SK-N-MC (cell line): ENCODE results near the gene SGCE.

Source experiments
- DNase-seq: peaks from one replicate; pipeline ENCODE4 v3.0.0-alpha.2; 2011; ENCODE audit warnings: low read depth, low spot score
- H3K27ac ChIP-seq: fragments of 200-600 bp; sonication (generic); 2 replicates; pipeline ENCODE4 v1.5.1; 2016; ENCODE audit warnings: mixed run types
- H3K36me3 ChIP-seq: fragments of 200-600 bp; sonication (generic); 2 replicates; pipeline ENCODE4 v1.6.1; 2017; ENCODE audit warnings: antibody characterized with exemption, low read length, mixed read lengths; ENCODE audit not compliant: insufficient read depth
- H3K4me3 ChIP-seq: fragments of 200-600 bp; sonication (generic); 2 replicates; pipeline ENCODE4 v1.5.1; 2016
- H3K9ac ChIP-seq: fragments of 200-600 bp; sonication (generic); 2 replicates; pipeline ENCODE4 v1.8.0; 2017; ENCODE audit warnings: mixed run types, mixed read lengths; ENCODE audit not compliant: insufficient read length
- H3K9me3 ChIP-seq: fragments of 200-600 bp; sonication (generic); 2 replicates; pipeline ENCODE4 v1.6.1; 2017; ENCODE audit warnings: low read depth, mild to moderate bottlenecking, antibody characterized with exemption, low read length, moderate library complexity, mixed read lengths
- EZH2 ChIP-seq: fragments of 200-600 bp; sonication (generic); IDR thresholded peaks from one replicate; pipeline ENCODE4 v1.6.1; 2017; ENCODE audit warnings: antibody characterized with exemption
- FOXP2 ChIP-seq: optimal IDR thresholded peaks from 2 replicates; pipeline ENCODE3; 2011; ENCODE audit warnings: mild to moderate bottlenecking, moderate library complexity; ENCODE audit not compliant: insufficient read depth; ENCODE audit errors: extremely low read length, control extremely low read depth
- POLR2AphosphoS5 ChIP-seq: IDR thresholded peaks from 2 replicates; pipeline ENCODE4 v1.6.1; 2012; ENCODE audit warnings: mild to moderate bottlenecking, low read depth, low read length, borderline replicate concordance

SGCE gene

GRCh38 chr7:94664023-94664422 lies 8.1 kb upstream of the SGCE start:
- Histone ChIP-seq H3K4me3 (no peak overlapping the region), H3K9me3 (no peaks in the 10 kb centered on the region), H3K36me3 (peaks cover 20% of the 10 kb centered on the region), H3K27ac (no peak overlapping the region), H3K9ac (no peak overlapping the region)
- DNase-seq = no peak
- TF ChIP-seq FOXP2 (no peak), EZH2 (no peak), POLR2AphosphoS5 (no peak)

- Histone ChIP-seq H3K4me3 (no peak overlapping the region), H3K36me3 (peaks cover 20% of the 10 kb centered on the region), H3K27ac (no peak overlapping the region), H3K9me3 (no peaks in the 10 kb centered on the region), H3K9ac (no peak overlapping the region)
- TF ChIP-seq EZH2 (no peak), FOXP2 (no peak), POLR2AphosphoS5 (no peak)
- DNase-seq = no peak
Measured at GRCh38 chr7:94662548-94662947, 6.6 kb upstream of the SGCE start.

DNA sequence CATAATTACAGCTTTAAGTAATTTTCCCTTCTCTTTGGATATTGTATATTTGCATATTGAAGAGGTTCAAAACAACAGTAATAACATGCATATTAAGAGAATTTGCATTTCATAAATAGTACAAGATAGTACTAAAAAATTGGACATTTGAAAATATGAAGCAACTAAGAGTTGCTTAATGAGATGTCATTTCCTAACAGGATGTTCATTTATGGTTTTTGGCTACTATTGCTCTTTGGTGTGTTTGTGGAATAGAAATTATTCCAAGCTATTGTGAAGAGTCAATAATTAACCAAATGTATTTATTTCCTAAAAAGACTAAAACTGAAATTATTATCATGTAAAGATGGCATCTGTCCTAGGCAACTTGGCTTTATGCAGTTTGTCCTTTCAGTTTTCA lies 4.1 kb upstream of the SGCE start:
- DNase-seq = no peak
- Histone ChIP-seq H3K9me3 (no peaks in the 10 kb centered on the region), H3K27ac (peak overlapping the region; percentile 1; the same call in 1 of the 2 replicates), H3K36me3 (peaks cover 20% of the 10 kb centered on the region), H3K9ac (no peak overlapping the region), H3K4me3 (no peak overlapping the region)
- TF ChIP-seq FOXP2 = no peak
- no peak for TF ChIP-seq POLR2AphosphoS5
- no peak for TF ChIP-seq EZH2

GRCh38 chr7:94658826-94659225 lies 2.9 kb upstream of the SGCE start:
- peak overlapping the region; percentile 40; the same call in 1 of the 2 replicates for H3K4me3 ChIP-seq
- H3K9ac ChIP-seq = peak overlapping the region; percentile 23
- H3K36me3 ChIP-seq = peaks cover 9% of the 10 kb centered on the region
- no peak for TF ChIP-seq FOXP2
- no peak for TF ChIP-seq EZH2
- TF ChIP-seq POLR2AphosphoS5 = no peak
- no peak for DNase-seq
- peak overlapping the region; percentile 68; the same call in 1 of the 2 replicates for H3K27ac ChIP-seq
- H3K9me3 ChIP-seq = no peaks in the 10 kb centered on the region

DNA sequence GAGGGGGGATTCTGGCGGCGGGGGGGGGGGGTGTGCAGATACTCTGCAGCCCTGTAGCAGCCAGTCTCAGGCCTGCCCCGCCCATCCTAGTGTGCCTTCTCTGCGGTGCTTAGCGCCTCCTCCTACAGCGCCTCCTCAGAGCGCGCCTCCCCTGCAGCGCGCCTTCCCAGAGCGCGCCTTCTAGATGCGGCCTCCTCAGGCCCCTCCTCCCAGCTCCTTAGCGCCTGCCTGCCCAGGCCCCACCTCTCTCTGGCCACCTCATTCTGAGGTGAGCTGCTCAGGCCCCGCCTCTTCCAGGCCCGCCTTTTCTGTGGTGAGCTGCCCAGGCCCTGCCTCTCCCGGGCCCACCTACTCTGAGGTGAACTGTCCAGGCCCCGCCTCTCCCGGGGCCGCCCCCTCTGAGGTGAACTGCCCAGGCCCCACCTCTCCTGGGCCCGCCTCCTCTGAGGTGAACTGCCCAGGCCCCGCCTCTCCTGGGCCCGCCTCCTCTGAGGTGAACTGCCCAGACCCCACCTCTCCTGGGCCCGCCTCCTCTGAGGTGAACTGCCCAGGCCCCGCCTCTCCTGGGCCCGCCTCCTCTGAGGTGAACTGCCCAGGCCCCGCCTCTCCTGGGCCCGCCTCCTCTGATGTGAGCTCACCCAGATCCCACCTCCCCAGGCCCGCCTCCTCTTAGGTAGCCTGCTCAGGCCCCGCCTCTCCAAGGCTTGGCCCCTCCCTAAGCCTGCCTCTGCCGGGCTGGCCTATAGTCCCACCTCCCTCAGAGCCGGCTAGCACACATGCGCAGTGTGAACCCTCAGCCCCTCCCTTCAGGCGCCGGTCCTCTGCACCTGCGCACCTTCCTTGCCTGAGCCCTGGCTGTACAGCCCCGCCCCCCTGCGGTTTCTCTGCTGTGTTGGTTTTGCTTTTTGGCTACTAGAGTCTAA lies 2.1 kb upstream of the SGCE start:
- Histone ChIP-seq H3K4me3 (peak overlapping the region; percentile 88), H3K27ac (no peak overlapping the region), H3K9ac (no peak overlapping the region), H3K9me3 (no peaks in the 10 kb centered on the region), H3K36me3 (peaks cover 1% of the 10 kb centered on the region; the same call in 1 of the 2 replicates)
- DNase-seq = peak; percentile 75
- TF ChIP-seq EZH2 (no peak), POLR2AphosphoS5 (no peak), FOXP2 (no peak)

- Histone ChIP-seq H3K9me3 (no peaks in the 10 kb centered on the region), H3K27ac (0 out of 2 replicates have a peak overlapping the region, but pooled peaks have one; percentile 57), H3K9ac (peak overlapping the region; percentile 56), H3K36me3 (no peaks in the 10 kb centered on the region), H3K4me3 (peak overlapping the region; percentile 88)
- DNase-seq = no peak
- TF ChIP-seq POLR2AphosphoS5 (no peak; the same call in 1 of the 2 replicates), FOXP2 (no peak), EZH2 (no peak)
Measured at GRCh38 chr7:94656925-94657731, 1.2 kb upstream of the SGCE start.

DNA sequence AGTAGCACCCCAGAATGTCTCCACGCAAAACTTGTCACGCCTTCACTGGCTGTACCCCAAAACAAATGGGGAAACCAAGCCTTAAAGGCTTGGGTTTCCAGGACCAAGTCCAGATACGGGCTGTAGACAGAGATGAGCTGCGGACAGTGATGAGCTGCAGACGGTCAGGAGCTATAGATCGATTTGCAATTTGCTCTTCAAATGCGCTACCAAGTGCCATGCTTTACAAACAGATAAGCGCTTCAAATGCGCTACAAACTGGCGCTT lies 658 bp upstream of the SGCE start:
- DNase-seq = no peak
- H3K9me3 ChIP-seq = no peaks in the 10 kb centered on the region
- no peak for TF ChIP-seq FOXP2
- TF ChIP-seq EZH2 = no peak
- TF ChIP-seq POLR2AphosphoS5 = no peak
- H3K36me3 ChIP-seq = no peaks in the 10 kb centered on the region
- peak overlapping the region; percentile 56 for H3K9ac ChIP-seq
- no peak overlapping the region for H3K27ac ChIP-seq
- H3K4me3 ChIP-seq = peak overlapping the region; percentile 88
